Loucy (cell line): ENCODE results near the gene RAI1.

ENCODE experiments used
- EZH2phosphoT487 ChIP-seq: fragments of 200-600 bp; IDR thresholded peaks from 2 replicates; pipeline ENCODE4 v1.6.1; 2018; ENCODE audit warnings: antibody characterized with exemption, mild to moderate bottlenecking, moderate library complexity, borderline replicate concordance
- TF ChIP-seq, protein P1 (sequence below): fragments of 200-600 bp; sonication (generic); conservative IDR thresholded peaks from 2 replicates; pipeline ENCODE4 v1.5.1; 2014; ENCODE audit warnings: mild to moderate bottlenecking, antibody characterized with exemption, low read length

DNA sequence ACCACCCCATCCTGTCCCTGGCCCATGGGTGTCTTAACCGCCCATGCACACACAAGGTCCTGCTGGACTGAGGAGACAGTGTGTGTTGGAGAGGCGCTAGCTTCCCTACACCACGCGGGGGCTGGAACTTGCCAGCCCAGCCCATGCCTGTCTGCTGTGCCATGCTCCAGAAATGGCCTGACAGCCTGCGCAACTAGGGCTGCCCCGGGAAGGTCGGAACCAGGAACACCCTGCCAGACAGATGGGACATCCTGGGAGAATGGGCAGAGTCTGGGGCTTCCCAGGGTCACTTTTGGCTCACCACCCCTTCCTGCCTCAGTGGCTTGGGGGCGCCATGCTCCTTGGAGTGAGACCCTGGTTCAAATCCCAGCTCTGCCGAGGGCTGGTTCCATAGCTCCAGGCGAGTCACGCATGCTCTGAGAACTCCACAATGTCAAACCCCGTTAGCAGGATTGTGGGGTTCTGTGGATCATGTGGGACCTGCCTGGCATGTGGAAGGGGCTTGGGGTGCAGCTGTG, 119.3 kb downstream of the RAI1 start:
- TF ChIP-seq, protein P1, sequence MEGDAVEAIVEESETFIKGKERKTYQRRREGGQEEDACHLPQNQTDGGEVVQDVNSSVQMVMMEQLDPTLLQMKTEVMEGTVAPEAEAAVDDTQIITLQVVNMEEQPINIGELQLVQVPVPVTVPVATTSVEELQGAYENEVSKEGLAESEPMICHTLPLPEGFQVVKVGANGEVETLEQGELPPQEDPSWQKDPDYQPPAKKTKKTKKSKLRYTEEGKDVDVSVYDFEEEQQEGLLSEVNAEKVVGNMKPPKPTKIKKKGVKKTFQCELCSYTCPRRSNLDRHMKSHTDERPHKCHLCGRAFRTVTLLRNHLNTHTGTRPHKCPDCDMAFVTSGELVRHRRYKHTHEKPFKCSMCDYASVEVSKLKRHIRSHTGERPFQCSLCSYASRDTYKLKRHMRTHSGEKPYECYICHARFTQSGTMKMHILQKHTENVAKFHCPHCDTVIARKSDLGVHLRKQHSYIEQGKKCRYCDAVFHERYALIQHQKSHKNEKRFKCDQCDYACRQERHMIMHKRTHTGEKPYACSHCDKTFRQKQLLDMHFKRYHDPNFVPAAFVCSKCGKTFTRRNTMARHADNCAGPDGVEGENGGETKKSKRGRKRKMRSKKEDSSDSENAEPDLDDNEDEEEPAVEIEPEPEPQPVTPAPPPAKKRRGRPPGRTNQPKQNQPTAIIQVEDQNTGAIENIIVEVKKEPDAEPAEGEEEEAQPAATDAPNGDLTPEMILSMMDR = no peak
- no peak for TF ChIP-seq EZH2phosphoT487
